Kidney glomerular epithelial cell (primary cell): ENCODE data around the gene FGGY.
A peak's percentile ranks its signal among the peaks of the same experiment; 100 is the strongest.

Source experiments
- DNase-seq: peaks from one replicate; lab custom pipeline; 2025; lab: John Stamatoyannopoulos, UW

The FGGY gene

GRCh38 chr1:59737638-59738037, 440.7 kb downstream of the FGGY start:
- DNase-seq: no peak

DNA sequence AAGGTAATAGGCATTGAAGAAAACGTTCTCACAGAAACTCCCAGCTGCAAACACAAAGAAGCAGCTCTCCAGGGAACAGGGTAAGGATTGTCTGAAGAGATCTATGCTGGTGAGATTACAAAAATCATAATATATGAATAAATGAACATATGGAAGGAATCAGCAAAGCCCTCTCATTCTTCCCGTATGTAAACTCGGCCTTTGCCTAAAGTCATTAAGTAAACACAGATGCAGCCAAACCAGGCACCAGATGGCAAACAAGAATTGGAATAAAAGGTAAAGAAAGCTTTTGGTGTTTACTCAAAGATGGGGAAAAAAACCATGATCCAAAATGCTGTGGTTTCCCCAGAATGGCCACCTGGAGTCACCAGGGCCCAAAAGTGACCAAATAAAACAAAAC, 441.3 kb downstream of the FGGY start:
- no peak for DNase-seq

DNA sequence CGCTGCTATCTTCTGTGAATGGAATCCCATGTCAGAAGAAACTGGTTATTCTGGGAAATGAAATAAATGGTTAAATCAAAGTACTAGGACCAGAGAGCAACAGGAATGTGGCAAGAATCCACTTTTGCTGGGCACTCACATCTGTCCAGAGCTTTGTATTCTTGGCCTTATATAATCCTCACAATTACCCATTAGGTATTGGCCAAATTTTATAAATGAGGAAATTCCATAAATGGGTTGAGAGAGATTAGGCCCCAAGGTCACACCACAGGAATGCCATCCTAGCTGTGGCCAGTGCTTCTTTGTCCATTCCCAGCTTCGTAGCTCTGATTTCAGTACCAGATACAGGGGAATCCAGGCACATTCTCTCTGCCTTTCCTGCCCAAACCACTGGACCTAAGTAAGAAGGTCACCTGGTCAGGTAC, 441.7 kb downstream of the FGGY start:
- DNase-seq: peak; percentile 30

DNA sequence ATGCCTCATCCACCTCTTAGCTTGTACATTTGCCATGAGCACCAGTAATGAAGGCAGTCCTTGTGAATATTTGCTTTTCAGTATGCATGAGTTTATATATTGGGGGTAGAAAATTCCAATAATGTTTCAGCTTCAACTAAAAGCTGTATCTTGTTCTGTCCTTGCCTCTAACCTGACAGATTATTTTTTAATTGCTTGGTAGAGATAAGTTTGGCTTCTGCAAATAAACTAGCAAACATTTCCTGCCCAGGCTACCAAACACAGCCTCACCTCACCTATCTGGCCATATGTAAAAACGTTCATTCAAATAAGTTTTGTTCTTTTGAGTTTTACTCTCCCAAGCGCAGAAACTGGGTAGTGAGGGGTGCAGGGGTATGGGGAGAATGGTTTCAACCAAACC, 442.2 kb downstream of the FGGY start:
- DNase-seq: no peak

DNA sequence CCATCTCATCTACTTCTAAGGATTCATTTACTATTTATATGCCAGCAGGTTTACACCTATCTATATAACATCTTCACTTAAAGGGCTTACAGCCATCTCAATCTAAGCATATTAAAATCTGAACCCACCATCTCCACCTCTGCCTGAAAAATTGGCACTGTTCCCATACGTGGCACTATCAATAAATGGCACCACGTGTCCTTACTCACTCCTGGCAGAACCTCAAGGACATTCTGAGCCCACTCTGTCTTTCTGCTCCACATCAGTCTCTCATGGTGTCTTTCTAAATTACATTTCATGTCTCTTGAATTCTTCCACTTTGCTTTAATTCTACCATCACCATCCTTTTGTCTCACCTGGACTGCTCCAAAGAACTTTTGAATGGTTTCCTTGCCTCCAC, 445.6 kb downstream of the FGGY start:
- DNase-seq: no peak

GRCh38 chr1:59743324-59744091, 446.6 kb downstream of the FGGY start:
- DNase-seq: no peak

GRCh38 chr1:59747420-59748024, 450.6 kb downstream of the FGGY start:
- no peak for DNase-seq

DNA sequence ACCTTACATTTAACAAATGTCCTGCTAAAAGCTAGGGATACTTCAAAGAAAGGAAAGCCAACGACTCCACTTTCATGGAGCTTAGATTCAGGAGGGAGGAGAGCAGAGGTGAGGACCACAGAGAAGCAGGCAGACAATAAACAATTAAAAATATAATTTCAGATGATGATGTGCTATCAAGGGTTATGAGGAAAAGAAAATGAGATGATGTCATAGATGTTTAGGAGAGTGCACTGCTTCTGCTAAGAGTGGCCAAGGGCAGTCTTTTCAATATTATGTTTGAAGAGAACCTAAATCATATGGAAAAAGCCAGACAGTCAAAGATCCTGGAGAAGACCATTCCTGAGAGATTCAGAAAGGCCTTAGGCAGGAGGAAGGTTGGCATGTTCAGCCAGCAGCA, 451.2 kb downstream of the FGGY start:
- DNase-seq: no peak

GRCh38 chr1:59750328-59751003, 453.6 kb downstream of the FGGY start:
- peak; percentile 74 for DNase-seq

- DNase-seq: no peak
These were observed 454.1 kb downstream of the FGGY start for GRCh38 chr1:59751004-59751395.

DNA sequence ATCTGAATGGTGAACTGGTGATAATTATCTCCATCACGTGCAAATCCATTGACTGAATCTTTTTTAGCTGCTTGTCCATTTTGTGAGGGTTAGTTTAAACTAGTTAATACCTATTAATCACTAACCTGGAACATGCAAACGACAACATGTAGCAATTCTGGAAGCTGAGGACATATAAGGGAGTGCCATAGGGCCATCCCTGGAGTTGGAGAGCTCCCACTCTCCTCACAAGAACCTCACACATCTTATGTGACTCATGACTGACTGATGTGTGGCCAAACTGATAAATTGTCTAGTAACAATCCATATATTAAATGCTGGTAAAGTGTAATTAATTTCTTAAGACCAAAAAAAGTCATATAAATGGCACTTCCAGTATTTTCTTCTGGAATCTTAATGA, 454.9 kb downstream of the FGGY start:
- no peak for DNase-seq

- DNase-seq: no peak
These were observed 455.9 kb downstream of the FGGY start for GRCh38 chr1:59752556-59753414.

DNA sequence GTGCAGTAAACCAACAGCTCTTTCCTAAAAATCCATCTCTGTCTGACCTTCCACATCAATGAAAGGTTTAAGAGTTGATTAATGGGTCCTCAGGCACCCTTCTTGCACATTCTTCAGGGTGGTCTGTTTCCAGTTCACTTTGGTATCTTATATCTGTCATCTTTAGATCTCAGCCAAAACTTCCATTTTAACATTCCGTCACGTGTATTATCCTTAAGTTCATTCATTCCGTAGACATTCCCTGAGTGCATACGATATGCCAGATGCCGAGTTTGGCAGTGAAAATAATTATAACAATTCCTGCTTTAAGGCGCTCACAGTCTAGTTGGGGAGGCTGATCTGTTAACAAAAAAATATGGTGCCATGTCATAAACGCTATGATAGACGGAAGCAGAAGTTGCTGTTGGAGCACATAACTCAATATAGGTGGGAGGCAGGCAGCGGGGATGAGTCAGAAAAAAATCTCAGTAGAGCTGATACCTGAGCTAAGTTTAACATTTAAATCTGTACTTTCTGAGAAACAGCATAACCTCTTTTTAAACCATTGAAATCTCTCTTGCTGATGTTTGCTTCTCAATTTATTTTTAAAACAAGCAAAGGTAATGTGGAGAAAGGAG, 458.3 kb downstream of the FGGY start:
- DNase-seq: no peak

GRCh38 chr1:59757197-59757747, 460.4 kb downstream of the FGGY start:
- no peak for DNase-seq

GRCh38 chr1:59759156-59759925, 462.4 kb downstream of the FGGY start:
- peak; percentile 82 for DNase-seq

- DNase-seq: no peak
These were observed 464.5 kb downstream of the FGGY start for GRCh38 chr1:59761443-59761842.

GRCh38 chr1:59763418-59763817, 466.5 kb downstream of the FGGY start:
- DNase-seq: no peak

DNA sequence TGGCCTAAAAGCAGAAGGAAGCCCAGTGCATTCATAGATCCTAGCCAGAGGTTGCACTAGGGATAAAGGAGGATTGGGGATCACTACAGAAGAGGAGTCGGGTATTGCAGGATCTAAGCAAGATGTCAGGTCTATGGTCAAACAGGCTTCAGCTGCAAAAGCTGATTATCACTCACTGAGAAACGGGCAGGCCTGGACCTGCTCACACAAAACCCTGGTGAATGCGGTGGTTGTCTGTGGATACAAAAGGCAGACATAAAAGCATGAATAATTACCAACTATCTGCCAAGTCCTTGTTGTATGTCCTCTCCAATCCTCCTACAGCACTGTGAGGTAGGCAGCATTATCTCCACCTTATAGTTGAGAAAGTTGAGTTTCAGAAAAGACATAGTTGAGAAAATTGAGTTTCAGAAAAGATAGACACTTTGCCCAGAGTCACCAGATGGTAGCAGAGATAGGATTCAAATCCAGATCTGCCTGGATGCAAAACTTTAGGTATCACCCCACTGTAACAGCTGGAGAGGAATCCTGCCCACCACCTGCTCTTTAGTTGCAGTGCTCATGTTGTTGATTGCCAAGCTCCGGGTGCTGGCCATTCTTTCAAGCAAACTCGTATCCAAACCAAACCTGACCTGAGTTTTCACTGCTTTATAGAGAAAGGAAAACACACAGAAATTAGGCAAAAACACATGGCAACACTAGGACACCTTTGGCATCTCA, 468.3 kb downstream of the FGGY start:
- no peak for DNase-seq

DNA sequence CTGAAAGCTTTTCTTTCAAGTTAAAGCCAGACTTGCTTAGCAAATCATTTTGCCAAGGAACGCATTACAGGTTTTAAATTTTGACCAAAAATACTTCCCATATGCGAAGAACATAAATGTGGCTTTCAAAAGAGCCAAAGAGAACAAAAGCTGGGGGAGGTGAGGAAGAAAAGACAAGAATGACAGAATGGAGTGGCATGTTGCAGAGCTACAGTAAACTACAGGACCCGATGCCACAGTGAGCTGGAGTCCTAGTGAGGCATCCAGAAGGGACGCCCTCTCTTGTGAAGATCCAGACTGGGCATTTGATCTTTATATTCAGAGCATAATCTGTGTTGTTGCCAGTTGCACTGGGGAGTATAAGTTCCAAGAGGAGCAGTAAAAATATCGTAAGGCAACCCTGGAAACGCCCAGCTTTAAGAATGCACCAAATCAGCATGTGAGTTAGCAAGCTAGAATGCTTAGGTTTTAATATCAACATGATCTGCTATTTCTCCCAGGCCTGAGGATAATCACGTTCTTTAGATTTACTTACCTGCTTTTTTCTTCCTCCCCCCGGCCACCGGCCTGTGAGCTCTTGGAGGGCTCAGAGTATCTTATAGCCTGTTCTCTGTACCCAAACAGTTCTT, 469.4 kb downstream of the FGGY start:
- no peak for DNase-seq

DNA sequence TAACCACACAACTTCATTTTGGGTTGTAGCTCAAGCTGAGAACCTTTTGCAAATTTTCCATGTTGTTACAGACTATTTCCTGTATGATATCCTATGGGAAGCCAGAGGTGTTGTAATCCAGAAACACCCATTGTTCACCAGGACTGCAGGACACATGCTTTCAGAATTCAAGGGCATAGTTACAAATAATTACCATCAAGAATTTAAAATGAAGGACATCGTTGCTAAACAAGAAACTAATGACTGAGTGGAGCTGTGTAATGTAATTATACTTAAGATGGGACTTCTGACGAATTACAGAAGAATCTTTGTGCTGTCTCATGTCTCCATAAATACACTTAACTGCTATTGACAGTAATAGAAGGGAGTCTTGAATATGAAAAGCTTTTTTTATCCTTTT, 470.2 kb downstream of the FGGY start:
- no peak for DNase-seq
